Esophagus (tissue), 2 donors: ENCODE data around the gene CEP72. TPM values are rescaled to one million over a fixed set of nuclear protein-coding genes. Genes with fewer than 3 reads are reported as not detected.
"Not testable (repeated sequence)": the region's sequence is repeated elsewhere in the genome, so short reads cannot be mapped to it uniquely, and the experiment has no call there.

Source experiments
- H3K27ac ChIP-seq, 2 donors: one replicate each; pipeline ENCODE4 v1.5.1; 2013; ENCODE audit warnings: low read depth in 2 of 2, mild to moderate bottlenecking in 2 of 2, inconsistent platforms in 1 of 2, low read length in 1 of 2, moderate library complexity in 1 of 2
- H3K27me3 ChIP-seq, 2 donors: one replicate each; pipeline ENCODE4 v1.6.1; 2013; ENCODE audit warnings: low read length in 2 of 2, control low read depth in 1 of 2, mild to moderate bottlenecking in 1 of 2; ENCODE audit not compliant: insufficient read depth in 2 of 2, control insufficient read depth in 1 of 2
- H3K36me3 ChIP-seq, 2 donors: one replicate each; pipeline ENCODE4 v1.6.1; 2013; ENCODE audit warnings: low read length in 1 of 2; ENCODE audit not compliant: control insufficient read depth in 2 of 2, insufficient read depth in 2 of 2
- H3K4me1 ChIP-seq, 2 donors: one replicate each; pipeline ENCODE4 v1.6.1; 2013; ENCODE audit warnings: low read length in 1 of 2; ENCODE audit not compliant: control insufficient read depth in 2 of 2, insufficient read depth in 2 of 2
- H3K4me3 ChIP-seq, 2 donors: one replicate each; pipeline ENCODE4 v1.5.1; 2013; ENCODE audit warnings: low read length in 2 of 2, mild to moderate bottlenecking in 2 of 2, low read depth in 1 of 2, moderate library complexity in 1 of 2
- H3K9me3 ChIP-seq, 2 donors: one replicate each; pipeline ENCODE4 v1.6.1; 2013; ENCODE audit warnings: mild to moderate bottlenecking in 2 of 2, low read depth in 1 of 2, low read length in 1 of 2, moderate library complexity in 1 of 2; ENCODE audit not compliant: control insufficient read depth in 2 of 2, insufficient read depth in 1 of 2
- WGBS, 2 donors: extraction: QIAGEN DNeasy Blood & Tissue Kit; methylation state at CpG; one replicate each; pipeline ENCODE4 v1.1.7; 2013; 5-methylcytosine and 5-hydroxymethylcytosine counted together
- polyA plus RNA-seq, 2 donors: library from polyadenylated mRNA; stranded (reverse); fragments of 200-250 nt; gene quantifications; one replicate each; pipeline ENCODE4 v1.2.3, GENCODE V29; 2013
- donor health status: healthy with polysubstance abuse.
- donor health status: Bipolar disorder and iron deficiency.

The CEP72 gene
- polyA plus RNA-seq, 2 donors: 3.1 to 7.0 TPM

DNA sequence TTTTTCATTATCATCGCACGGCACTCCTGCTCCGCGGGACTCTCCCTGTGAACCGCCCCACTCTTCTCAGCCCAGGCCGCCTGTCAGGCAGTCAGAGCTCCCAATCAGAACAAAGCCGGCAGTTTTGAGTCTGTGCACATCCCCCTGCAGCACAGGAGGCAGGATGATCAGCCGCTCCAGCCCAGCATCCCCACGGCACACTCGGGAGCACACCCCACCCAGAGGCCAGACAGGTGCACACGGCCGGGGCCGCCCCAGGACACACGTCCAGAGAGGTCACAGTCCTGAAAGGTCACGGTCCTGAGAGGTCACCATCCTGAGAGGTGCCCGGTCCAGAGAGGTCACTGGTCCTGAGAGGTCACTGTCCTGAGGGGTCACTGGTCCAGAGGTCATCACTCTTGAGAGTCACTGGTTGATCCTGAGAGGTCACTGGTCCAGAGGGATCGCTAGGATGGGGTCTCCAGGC lies 72.6 kb downstream of the CEP72 start:
- H3K27ac ChIP-seq: no peak overlapping the region
- H3K36me3 ChIP-seq: no peaks in the 10 kb centered on the region
- H3K27me3 ChIP-seq: no peaks in the 10 kb centered on the region
- H3K4me3 ChIP-seq: no peak overlapping the region
- no peaks in the 10 kb centered on the region for H3K9me3 ChIP-seq
- no peaks in the 10 kb centered on the region for H3K4me1 ChIP-seq
- WGBS, 2 donors: 86 to 89% methylated on average over 17 of the region's 17 CpGs

GRCh38 chr5:685262-686171 lies 73.4 kb downstream of the CEP72 start:
- H3K4me3 ChIP-seq: no peak overlapping the region
- 91 to 93% methylated on average over 24 of the region's 24 CpGs for WGBS, 2 donors
- no peak overlapping the region for H3K27ac ChIP-seq
- H3K9me3 ChIP-seq: no peaks in the 10 kb centered on the region
- no peaks in the 10 kb centered on the region for H3K4me1 ChIP-seq
- no peaks in the 10 kb centered on the region for H3K36me3 ChIP-seq
- H3K27me3 ChIP-seq: no peaks in the 10 kb centered on the region

GRCh38 chr5:686172-686523 lies 74.0 kb downstream of the CEP72 start:
- H3K9me3 ChIP-seq, H3K27ac ChIP-seq, H3K4me3 ChIP-seq, H3K27me3 ChIP-seq, H3K36me3 ChIP-seq, H3K4me1 ChIP-seq: not testable (repeated sequence)
- 91 to 93% methylated on average over 11 of the region's 12 CpGs for WGBS, 2 donors

DNA sequence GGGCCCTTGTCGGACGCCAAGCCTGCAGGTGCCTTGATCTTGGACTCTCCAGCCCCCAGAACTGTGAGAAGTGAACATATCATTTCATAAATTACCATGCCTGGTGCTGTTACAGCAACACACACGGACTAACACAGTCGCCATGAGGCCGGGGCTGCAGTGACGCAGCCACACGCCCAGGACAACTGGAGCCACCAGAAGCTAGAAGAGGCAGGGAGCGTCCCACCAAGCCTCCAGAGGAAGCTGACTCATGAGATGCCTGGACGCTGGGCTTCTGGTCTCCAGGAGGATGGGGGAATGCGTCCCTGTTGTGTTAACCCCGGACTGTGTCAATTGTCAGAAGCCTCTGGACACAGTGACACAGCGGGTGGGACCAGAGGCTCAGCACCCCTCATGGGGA lies 74.8 kb downstream of the CEP72 start:
- H3K4me1 ChIP-seq, H3K27me3 ChIP-seq, H3K27ac ChIP-seq, H3K4me3 ChIP-seq, H3K9me3 ChIP-seq, H3K36me3 ChIP-seq: not testable (repeated sequence)
- 80 to 85% methylated on average over 9 to 12 of the region's 12 CpGs for WGBS, 2 donors

DNA sequence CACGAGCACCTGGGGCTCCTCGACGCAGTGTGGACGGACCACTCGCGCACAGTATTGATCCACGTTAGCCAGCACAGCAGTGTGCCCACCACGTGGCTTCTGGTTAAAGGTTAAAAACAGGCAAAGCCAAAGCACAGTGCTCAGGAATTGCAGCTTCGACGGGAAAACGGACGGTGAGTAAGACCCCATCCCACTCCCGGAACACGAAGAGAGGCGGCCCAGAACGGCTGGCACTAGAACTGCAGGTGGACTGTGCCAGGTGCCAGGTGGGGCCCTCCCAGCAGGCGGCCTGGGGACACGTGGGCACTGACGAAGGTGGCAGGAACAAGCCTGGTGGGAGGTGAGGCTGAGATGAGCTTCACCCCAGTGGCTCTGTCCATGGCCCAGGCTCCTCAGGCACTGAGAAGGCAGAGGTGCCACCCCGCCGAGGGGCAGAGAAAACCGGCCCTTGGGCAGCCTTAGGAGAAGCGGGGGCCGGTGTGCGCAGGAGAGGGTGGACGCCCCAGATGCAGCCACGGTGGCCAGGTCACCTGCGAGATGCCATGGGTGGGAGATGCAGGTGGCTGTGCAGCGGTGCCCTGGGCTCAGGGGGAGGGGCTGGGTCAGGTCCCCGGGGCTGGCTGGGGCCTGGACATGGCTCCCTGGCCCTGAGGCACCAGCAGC lies 76.3 kb downstream of the CEP72 start:
- H3K4me3 ChIP-seq, H3K9me3 ChIP-seq, H3K36me3 ChIP-seq, H3K4me1 ChIP-seq, H3K27ac ChIP-seq, H3K27me3 ChIP-seq: not testable (repeated sequence)
- 83 to 84% methylated on average over 17 to 18 of the region's 30 CpGs for WGBS, 2 donors

GRCh38 chr5:690293-690692 lies 78.2 kb downstream of the CEP72 start:
- H3K4me3 ChIP-seq, H3K36me3 ChIP-seq, H3K27ac ChIP-seq, H3K27me3 ChIP-seq, H3K4me1 ChIP-seq, H3K9me3 ChIP-seq: not testable (repeated sequence)
- no CpG with 5 or more reads among the region's 12 CpGs for WGBS, 2 donors

DNA sequence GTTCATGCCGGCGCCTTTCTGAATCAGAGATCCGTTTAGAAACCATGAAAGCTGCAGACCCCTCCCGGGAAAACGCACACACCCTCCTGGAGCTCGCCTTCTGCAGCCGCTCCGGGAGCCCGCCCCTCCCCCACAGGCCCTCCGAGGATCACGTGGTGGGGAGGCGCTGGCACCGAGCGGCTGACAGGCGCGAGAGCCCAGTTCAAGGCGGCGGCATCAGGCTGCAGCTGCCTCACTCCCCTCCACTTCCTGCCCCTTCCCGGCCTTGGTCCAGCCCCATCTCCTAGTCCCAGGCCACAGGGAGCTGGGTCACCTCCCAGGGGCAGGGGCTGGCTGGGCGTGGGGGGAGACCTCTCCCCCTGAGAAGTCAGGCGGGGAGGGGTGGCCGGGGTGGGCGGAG lies 78.9 kb downstream of the CEP72 start:
- not testable (repeated sequence) for H3K27ac ChIP-seq, H3K4me3 ChIP-seq
- WGBS, 2 donors: no CpG with 5 or more reads among the region's 23 CpGs

GRCh38 chr5:691817-692528 lies 79.8 kb downstream of the CEP72 start:
- H3K27me3 ChIP-seq: no peaks in the 10 kb centered on the region
- H3K4me1 ChIP-seq: no peaks in the 10 kb centered on the region
- no peak overlapping the region for H3K27ac ChIP-seq
- WGBS, 2 donors: 13 to 14% methylated on average over 2 of the region's 2 CpGs
- H3K36me3 ChIP-seq: no peaks in the 10 kb centered on the region
- H3K4me3 ChIP-seq: peak overlapping the region; percentile 47 to 62
- H3K9me3 ChIP-seq: no peaks in the 10 kb centered on the region

More for the DNA sequence above, 78.9 kb downstream of the CEP72 start:
- H3K4me1 ChIP-seq, H3K36me3 ChIP-seq, H3K27me3 ChIP-seq, H3K9me3 ChIP-seq: not testable (repeated sequence)

DNA sequence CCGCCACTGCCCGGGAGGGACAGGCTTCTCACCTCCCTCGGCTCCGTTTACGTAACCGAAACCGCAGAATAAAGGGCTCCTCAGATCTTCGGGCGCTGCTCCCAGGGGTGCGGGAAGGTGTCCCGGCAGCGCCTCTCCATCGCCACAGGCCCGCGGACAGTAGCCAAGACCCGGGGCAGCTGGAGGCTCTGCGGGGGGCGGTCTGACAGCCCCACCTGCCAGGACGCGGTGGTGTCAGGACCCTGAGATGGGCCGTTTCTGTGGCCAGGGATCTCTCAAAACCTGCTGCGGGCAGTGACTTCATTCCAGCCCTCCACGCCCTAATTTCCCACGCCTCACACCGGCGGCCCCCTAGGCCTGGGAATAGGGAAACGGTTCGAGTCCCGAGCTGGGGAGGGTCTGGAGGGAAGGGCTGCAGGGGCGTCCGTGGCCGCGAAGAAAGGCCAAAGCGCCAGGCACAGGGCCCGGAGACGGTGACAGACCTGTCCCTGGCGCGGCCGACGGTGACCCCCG lies 80.4 kb downstream of the CEP72 start:
- not testable (repeated sequence) for H3K4me1 ChIP-seq, H3K27me3 ChIP-seq, H3K9me3 ChIP-seq, H3K36me3 ChIP-seq
- H3K4me3 ChIP-seq: peak overlapping the region; percentile 47 to 62
- peak overlapping the region; percentile 22 to 54 for H3K27ac ChIP-seq
- 1% methylated on average over 33 to 40 of the region's 41 CpGs for WGBS, 2 donors
